ENCODE data around the gene ACBD4. TPM values are rescaled to one million over a fixed set of nuclear protein-coding genes. Genes with fewer than 3 reads are reported as not detected.

Gene ACBD4
- total RNA-seq, 1 donor from 2014 or later, result 5.5 TPM

- H3K36me3 Mint-ChIP-seq (ENCODE audit: low read depth), result peaks cover 4% of the 10 kb centered on the region
- no peaks in the 10 kb centered on the region for H3K9me3 Mint-ChIP-seq
- H3K27me3 Mint-ChIP-seq (ENCODE audit: low read depth), result no peaks in the 10 kb centered on the region
- H3K4me1 Mint-ChIP-seq, result peaks cover 31% of the 10 kb centered on the region
- DNase-seq (ENCODE audit: low read depth, low spot score), result peak; percentile 54
- peak; percentile 45 for TF ChIP-seq CTCF (conservative IDR thresholded peaks at IDR 0.05)
- H3K27ac Mint-ChIP-seq (ENCODE audit: unreplicated experiment), result peak overlapping the region; percentile 99
- peak overlapping the region; percentile 91 for H3K4me3 Mint-ChIP-seq
Measured at GRCh38 chr17:45160447-45161287, 25.2 kb downstream of the ACBD4 start.

GRCh38 chr17:45161288-45162024, 26.0 kb downstream of the ACBD4 start, which contains the start of gene HEXIM2:
Gene HEXIM2, plus strand, starts transcription at chr17:45161875. Its CDS starts 919 bp downstream, at chr17:45162794.
- Mint-ChIP-seq H3K4me1 (peaks cover 28% of the 10 kb centered on the region), H3K9me3 (no peaks in the 10 kb centered on the region), H3K4me3 (peak within 1 kb of the TSS; percentile 91), H3K36me3 (ENCODE audit: low read depth) (peaks cover 4% of the 10 kb centered on the region), H3K27me3 (ENCODE audit: low read depth) (no peaks in the 10 kb centered on the region), H3K27ac (ENCODE audit: unreplicated experiment) (peak within 1 kb of the TSS; percentile 99)
- peak; percentile 99 for DNase-seq (ENCODE audit: low read depth, low spot score)
- TF ChIP-seq CTCF (conservative IDR thresholded peaks at IDR 0.05), result no peak

GRCh38 chr17:45162025-45162687, 26.7 kb downstream of the ACBD4 start:
- Mint-ChIP-seq H3K4me1 (peaks cover 28% of the 10 kb centered on the region), H3K4me3 (peak overlapping the region; percentile 91), H3K9me3 (no peaks in the 10 kb centered on the region), H3K27ac (ENCODE audit: unreplicated experiment) (no peak overlapping the region), H3K27me3 (ENCODE audit: low read depth) (no peaks in the 10 kb centered on the region), H3K36me3 (ENCODE audit: low read depth) (peaks cover 4% of the 10 kb centered on the region)
- DNase-seq (ENCODE audit: low read depth, low spot score), result no peak
- no peak for TF ChIP-seq CTCF (conservative IDR thresholded peaks at IDR 0.05)

- H3K27me3 Mint-ChIP-seq (ENCODE audit: low read depth), result no peaks in the 10 kb centered on the region
- no peak overlapping the region for H3K27ac Mint-ChIP-seq (ENCODE audit: unreplicated experiment)
- peaks cover 16% of the 10 kb centered on the region for H3K4me1 Mint-ChIP-seq
- no peaks in the 10 kb centered on the region for H3K36me3 Mint-ChIP-seq (ENCODE audit: low read depth)
- no peak overlapping the region for H3K4me3 Mint-ChIP-seq
- H3K9me3 Mint-ChIP-seq, result no peaks in the 10 kb centered on the region
- TF ChIP-seq CTCF (conservative IDR thresholded peaks at IDR 0.05), result no peak
- no peak for DNase-seq (ENCODE audit: low read depth, low spot score)
Measured at GRCh38 chr17:45164734-45165269, 29.3 kb downstream of the ACBD4 start.

Measured in neural crest cell (in vitro differentiated cells).